T-helper 2 cell treated with Interferon-gamma antibody and Interleukin-4, amounts not matched to agents 5 μg/mL and 100 μg/mL, for 36 hours (primary cell): ENCODE measurements around the gene TTLL3.
"Not testable (repeated sequence)": the region's sequence is repeated elsewhere in the genome, so short reads cannot be mapped to it uniquely, and the experiment has no call there.

ENCODE experiments used
- DNase-seq: peaks from one replicate; pipeline ENCODE4 v3.0.0; 2021; ENCODE audit warnings: low spot score
- H3K27ac Mint-ChIP-seq: one replicate; pipeline ENCODE4 v1.8.0; 2021; ENCODE audit warnings: mild to moderate bottlenecking, mixed read lengths
- H3K27me3 Mint-ChIP-seq: one replicate; pipeline ENCODE4 v1.8.0; 2021; ENCODE audit warnings: low read depth, mixed read lengths
- H3K36me3 Mint-ChIP-seq: one replicate; pipeline ENCODE4 v1.8.0; 2021; ENCODE audit warnings: low read depth, mixed read lengths
- H3K4me1 Mint-ChIP-seq: one replicate; pipeline ENCODE4 v1.8.0; 2021; ENCODE audit warnings: low read depth, mixed read lengths
- H3K4me3 Mint-ChIP-seq: one replicate; pipeline ENCODE4 v1.8.0; 2022; ENCODE audit warnings: mild to moderate bottlenecking, moderate library complexity, mixed read lengths
- H3K9me3 Mint-ChIP-seq: one replicate; pipeline ENCODE4 v1.8.0; 2021; ENCODE audit warnings: mixed read lengths

The TTLL3 gene

DNA sequence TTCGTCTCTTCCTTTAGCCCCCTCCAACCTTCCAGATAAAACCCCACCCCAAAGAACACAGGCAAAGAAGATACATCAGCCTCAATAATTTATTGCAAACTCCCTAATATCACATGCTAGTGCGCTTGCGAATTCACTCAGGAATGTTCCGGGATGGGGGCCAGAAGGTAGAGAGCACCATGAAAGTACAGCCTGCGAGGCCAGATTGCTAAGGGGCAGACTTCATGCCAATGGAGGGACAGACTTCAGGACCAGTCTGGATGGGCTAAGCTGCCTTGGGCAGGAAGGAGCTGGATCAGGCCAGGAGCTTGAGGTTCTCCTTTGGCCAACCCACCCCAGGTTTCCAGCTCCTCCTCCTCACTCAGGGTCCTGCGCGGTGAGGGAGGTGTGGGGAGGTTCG, 56.6 kb downstream of the TTLL3 start:
- DNase-seq = no peak
- H3K4me3 Mint-ChIP-seq = no peak overlapping the region
- H3K4me1 Mint-ChIP-seq = no peaks in the 10 kb centered on the region
- H3K36me3 Mint-ChIP-seq = no peaks in the 10 kb centered on the region
- H3K9me3 Mint-ChIP-seq = no peaks in the 10 kb centered on the region
- H3K27me3 Mint-ChIP-seq = peaks cover 13% of the 10 kb centered on the region
- no peak overlapping the region for H3K27ac Mint-ChIP-seq

DNA sequence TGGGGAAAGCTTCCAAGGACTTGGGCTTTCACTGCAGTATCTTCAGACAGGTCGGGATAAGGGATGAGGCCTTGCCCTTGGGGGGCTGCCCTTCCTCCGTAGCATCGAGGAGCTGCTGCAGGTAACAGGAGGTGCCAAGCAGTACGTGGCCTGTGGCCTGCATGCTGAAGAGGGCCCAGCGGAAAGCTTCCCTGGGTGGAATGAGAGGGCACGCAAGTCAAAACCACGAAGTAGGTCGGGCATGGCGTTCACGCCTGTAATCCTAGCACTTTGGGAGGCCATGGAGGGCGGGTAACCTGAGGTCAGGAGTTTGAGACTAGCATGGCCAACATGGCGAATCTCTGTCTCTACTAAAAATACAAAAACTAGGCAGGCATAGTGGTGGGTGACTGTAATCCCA, 57.0 kb downstream of the TTLL3 start:
- DNase-seq = no peak
- Mint-ChIP-seq H3K36me3 (no peaks in the 10 kb centered on the region), H3K9me3 (no peaks in the 10 kb centered on the region), H3K4me1 (no peaks in the 10 kb centered on the region), H3K27me3 (peaks cover 8% of the 10 kb centered on the region), H3K4me3 (no peak overlapping the region), H3K27ac (no peak overlapping the region)

DNA sequence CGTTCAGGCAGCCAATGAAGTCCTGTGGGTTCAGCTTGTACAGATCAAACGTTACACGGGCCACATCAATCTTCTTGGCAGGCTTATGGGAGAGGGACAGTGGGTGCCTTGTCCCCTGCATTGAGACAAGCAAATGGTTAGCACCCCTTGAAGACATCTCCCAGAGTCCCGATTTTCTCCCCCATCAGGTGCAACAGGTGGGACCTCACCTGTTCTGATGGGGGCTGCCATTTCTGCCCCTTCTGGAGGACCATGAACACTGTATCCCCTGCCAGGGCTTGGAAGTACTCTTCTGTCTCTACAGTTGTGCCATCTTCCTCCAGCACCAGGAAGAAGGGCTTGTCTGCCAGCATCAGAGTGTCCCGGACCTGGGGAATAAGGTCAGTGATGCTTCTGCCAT, 59.9 kb downstream of the TTLL3 start:
- Mint-ChIP-seq H3K36me3 (no peaks in the 10 kb centered on the region), H3K4me3 (no peak overlapping the region), H3K27ac (no peak overlapping the region), H3K9me3 (no peaks in the 10 kb centered on the region), H3K4me1 (no peaks in the 10 kb centered on the region), H3K27me3 (peaks cover 2% of the 10 kb centered on the region)
- no peak for DNase-seq

DNA sequence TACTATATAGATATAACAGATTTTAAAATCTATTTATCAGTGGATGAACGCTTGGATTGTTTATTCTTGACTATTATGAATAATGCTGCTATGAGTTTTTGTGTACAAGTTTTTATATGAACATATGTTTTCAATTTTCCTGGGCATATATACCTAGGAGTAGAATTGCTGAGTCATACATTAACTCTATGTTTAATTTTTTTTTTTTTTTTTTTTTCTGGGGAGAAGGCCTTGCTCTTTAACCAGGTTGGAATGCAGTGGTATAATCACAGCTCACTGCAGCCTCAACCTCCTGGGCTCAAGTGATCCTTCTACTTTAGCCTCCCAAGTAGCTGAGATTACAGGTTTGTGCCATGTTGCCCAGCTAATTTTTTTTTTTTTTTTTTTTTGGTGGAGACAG, 60.9 kb downstream of the TTLL3 start:
- H3K36me3 Mint-ChIP-seq = no peaks in the 10 kb centered on the region
- no peaks in the 10 kb centered on the region for H3K4me1 Mint-ChIP-seq
- H3K9me3 Mint-ChIP-seq = no peaks in the 10 kb centered on the region
- no peak overlapping the region for H3K27ac Mint-ChIP-seq
- no peak overlapping the region for H3K4me3 Mint-ChIP-seq
- DNase-seq = no peak
- H3K27me3 Mint-ChIP-seq = peaks cover 2% of the 10 kb centered on the region

DNA sequence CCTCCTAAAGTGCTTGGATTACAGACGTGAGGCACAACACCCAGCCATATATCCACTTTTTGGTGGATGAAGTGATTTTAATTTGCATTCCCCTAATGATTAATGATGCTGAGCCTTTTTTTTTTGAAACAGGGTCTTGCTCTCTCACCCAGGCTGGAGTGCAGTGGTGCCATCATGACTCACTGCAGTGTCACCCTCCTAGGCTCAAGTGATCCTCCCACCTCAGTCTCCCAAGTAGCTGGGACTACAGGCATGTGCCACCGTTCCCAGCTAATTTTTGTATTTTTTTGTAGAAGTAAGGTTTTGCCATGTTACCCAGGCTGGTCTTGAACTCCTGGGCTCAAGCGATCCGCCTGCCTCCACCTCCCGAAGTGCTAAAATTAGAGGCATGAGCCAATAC, 62.0 kb downstream of the TTLL3 start:
- not testable (repeated sequence) for H3K27me3 Mint-ChIP-seq, H3K4me1 Mint-ChIP-seq, H3K36me3 Mint-ChIP-seq, H3K27ac Mint-ChIP-seq, H3K9me3 Mint-ChIP-seq, H3K4me3 Mint-ChIP-seq, DNase-seq

DNA sequence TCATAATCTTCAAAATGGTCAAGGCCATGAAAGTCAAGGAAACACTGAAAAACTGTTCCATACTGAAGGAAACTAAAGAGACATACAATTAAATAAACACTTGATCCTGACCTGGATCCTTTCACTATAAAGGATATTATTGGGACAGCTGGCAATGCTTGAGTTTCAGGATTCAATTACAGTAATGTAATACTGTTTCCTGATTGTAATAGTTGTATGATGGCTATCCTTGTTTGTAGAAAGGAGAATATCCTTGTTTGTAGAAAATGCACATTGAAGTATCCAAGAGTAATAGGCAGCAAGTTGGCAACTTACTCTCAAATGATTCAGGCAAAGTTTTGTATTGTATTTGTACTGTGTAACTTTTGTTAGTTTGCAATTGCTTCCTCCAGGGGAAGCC, 65.4 kb downstream of the TTLL3 start:
- Mint-ChIP-seq H3K27ac (no peak overlapping the region), H3K4me3 (no peak overlapping the region), H3K4me1 (no peaks in the 10 kb centered on the region), H3K36me3 (no peaks in the 10 kb centered on the region), H3K27me3 (no peaks in the 10 kb centered on the region), H3K9me3 (no peaks in the 10 kb centered on the region)
- no peak for DNase-seq

DNA sequence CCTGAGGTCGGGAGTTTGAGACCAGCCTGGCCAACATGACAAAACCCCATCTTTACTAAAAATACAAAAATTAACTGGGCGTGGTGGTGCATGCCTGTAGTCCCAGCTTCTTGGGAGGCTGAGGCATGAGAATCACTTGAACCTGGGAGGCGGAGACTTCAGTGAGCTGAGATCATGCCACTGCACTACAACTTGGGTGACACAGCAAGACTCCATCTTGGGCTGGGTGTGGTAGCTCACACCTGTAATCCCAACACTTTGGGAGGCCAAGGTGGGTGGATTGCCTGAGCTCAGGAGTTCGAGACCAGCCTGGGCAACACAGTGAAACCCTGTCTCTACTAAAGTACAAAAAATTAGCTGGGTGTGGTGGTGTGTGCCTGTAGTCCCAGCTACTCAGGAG, 66.2 kb downstream of the TTLL3 start:
- H3K4me1 Mint-ChIP-seq, H3K4me3 Mint-ChIP-seq, DNase-seq, H3K36me3 Mint-ChIP-seq, H3K27ac Mint-ChIP-seq, H3K27me3 Mint-ChIP-seq, H3K9me3 Mint-ChIP-seq: not testable (repeated sequence)

DNA sequence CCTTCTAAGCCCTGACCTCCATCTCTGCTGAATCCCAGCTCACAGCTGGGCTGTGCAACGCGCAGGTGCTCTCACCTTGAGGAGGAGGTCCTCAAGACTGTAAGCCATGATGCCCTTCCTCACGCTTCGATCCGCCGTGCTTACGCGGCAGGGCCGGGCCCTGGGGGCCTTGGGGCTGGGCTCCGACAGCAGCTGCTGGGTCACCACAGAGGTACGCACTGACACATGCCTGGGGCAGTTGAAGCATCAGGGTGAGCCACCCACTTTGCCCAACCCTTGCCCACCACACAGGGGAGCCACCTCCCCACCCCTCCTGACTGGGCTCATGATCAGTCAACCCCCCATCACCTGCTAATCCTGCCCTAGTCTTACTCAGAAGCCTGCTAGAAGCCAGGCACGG, 66.9 kb downstream of the TTLL3 start:
- no peaks in the 10 kb centered on the region for H3K27me3 Mint-ChIP-seq
- no peak overlapping the region for H3K27ac Mint-ChIP-seq
- no peaks in the 10 kb centered on the region for H3K9me3 Mint-ChIP-seq
- no peaks in the 10 kb centered on the region for H3K36me3 Mint-ChIP-seq
- DNase-seq = no peak
- no peak overlapping the region for H3K4me3 Mint-ChIP-seq
- no peaks in the 10 kb centered on the region for H3K4me1 Mint-ChIP-seq

DNA sequence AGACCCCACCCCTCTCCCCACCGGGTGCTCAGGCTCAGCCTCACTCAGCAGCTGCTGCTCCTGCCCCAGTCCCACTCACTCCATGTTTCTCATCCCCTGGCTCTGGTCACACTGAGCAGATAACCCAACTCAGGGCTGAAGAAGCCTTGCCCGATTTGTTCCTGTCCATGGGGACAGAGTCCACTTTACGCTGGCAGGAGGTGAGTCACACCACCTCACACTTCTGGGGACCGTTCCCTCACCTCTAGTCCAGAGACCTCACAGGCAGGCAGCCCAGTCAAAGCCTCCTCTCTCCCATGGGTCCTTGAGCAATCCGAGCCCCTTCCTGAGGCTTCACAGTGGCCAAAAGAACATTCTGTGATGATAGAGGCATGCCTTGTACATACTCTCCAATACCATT, 68.6 kb downstream of the TTLL3 start:
- no peaks in the 10 kb centered on the region for H3K4me1 Mint-ChIP-seq
- DNase-seq = no peak

DNA sequence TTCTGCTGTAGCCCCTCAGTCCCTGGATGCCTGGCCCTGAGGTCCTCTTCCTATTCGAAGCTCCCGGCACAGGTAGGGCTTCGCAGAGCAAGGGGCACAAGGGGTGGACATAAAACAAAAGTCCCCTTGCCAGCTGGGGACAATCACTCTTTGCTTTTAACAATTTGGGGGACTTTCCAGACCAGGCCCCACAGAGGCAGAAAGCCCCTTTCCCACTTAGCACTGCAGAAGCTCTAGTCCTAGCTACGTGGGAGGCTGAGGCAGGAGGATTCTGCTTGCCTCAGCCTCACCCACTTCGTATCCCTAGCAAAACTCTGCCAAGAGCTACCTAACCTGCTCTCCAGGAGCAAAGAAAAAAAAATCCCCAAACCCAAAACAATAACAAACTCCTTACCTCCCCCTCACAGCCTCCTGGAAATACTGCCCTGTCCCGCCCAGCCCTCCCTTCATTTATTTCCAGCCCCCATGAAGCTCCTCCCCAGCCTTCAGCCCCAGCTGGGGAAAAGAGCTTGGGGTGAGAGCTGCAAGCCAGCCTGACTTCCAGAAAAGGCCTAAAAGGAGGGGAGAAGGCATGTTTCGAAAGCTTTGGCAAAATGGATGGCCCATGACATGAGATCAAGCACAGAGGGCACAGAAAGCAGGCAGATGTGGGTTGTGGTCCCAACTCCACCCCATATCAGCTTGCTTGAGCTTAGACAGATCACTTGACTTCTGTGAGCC, 69.9 kb downstream of the TTLL3 start, which contains the start of gene CIDEC:
TSS of gene CIDEC (minus strand) at position 424 of the 720 bp plus-strand sequence. CDS start 1,767 bp downstream, outside the sequence.
- DNase-seq = no peak
- Mint-ChIP-seq H3K9me3 (no peaks in the 10 kb centered on the region), H3K27ac (no peak within 1 kb of the TSS), H3K27me3 (no peaks in the 10 kb centered on the region), H3K4me3 (no peak within 1 kb of the TSS), H3K4me1 (no peaks in the 10 kb centered on the region), H3K36me3 (no peaks in the 10 kb centered on the region)

More for the DNA sequence above, 68.6 kb downstream of the TTLL3 start:
- H3K9me3 Mint-ChIP-seq = no peaks in the 10 kb centered on the region
- H3K27ac Mint-ChIP-seq = no peak overlapping the region
- H3K4me3 Mint-ChIP-seq = no peak overlapping the region
- no peaks in the 10 kb centered on the region for H3K36me3 Mint-ChIP-seq
- H3K27me3 Mint-ChIP-seq = no peaks in the 10 kb centered on the region

DNA sequence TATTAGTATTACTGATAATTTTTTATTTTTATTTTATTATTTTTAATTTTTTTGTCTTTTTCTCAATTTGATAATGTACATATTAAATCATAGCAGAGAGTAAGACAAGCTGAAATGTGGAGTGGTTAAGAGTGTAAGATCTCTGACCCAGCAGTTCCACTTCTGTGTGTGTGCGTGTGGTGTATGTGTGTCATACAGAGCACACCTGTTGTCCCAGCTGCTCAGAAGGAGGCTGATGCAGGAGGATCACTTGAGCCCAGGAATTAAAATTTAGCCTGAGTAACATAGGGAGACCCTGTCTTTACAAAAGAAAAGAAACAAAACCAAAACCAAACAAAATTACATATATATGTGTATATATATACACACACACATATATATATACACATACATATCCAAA, 71.4 kb downstream of the TTLL3 start:
- Mint-ChIP-seq H3K9me3 (no peaks in the 10 kb centered on the region), H3K36me3 (no peaks in the 10 kb centered on the region), H3K4me1 (no peaks in the 10 kb centered on the region), H3K27me3 (no peaks in the 10 kb centered on the region), H3K27ac (no peak overlapping the region), H3K4me3 (no peak overlapping the region)
- DNase-seq = no peak

DNA sequence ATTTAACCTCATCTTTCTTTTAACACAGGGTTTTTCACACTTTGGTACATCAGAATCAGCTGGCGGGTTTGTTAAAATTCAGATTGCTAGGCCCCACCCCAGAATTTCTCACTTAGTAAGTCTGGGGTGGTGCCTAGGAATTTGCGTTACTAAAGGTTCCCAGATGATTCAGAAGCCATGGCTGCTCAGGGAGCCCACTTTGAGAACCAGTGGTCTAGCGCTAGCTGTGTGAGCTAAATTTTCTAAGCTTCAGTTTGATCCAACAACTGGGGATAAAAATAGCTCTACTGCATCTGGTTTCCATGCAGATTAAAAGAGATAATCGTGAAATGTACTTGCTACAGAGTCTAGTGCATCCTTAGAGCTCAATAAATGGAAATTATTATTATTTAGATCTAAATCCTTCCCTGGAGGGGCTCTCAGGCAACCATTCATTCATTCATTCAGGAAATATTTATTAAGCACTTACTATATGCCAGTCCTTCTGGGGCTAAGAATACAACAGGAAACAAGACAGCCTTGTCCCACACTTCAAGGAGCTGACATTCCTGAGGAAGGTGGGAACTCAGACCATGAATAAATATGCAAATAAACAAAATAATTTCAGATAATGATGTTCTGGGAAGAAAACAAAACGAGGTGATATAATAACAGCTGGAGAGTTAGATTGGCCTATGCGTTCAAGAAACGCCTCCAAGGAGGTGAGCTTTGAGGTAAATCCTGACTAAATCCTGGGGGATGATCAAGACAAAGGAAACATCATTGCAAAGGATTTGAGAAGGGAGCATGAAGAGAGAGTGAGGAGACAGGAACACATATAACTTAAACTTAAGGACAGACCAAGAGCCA, 73.9 kb downstream of the TTLL3 start:
- Mint-ChIP-seq H3K27me3 (no peaks in the 10 kb centered on the region), H3K4me3 (no peak overlapping the region), H3K9me3 (no peaks in the 10 kb centered on the region), H3K27ac (no peak overlapping the region), H3K4me1 (no peaks in the 10 kb centered on the region), H3K36me3 (no peaks in the 10 kb centered on the region)
- no peak for DNase-seq

DNA sequence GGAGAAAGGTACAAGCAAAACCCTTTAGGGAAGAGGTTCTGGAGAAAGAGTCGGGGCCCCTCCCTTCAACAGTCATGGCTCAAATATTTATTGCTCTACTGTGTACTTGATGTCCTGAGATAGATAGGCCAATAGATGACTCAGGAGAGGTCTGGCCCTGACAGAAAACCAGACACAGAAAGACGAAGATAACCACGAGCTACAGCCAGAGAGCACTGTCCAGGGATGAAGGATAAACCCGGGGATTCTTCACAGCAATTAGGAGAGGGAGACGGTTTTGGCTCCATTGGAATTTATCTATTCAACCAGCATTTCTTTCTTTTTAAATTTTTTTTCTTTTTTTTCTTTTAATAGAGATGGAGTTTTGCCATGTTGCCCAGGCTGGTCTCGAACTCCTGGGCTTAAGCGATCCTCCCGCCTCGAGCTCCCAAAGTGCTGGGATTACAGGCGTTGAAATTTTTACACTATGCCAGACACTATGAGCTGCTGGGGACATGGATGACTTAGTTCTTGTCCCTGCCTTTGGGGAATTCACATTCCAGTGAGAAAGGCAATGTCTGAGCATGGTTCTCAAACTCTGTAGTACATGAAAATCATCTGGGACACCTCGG, 74.6 kb downstream of the TTLL3 start:
- no peaks in the 10 kb centered on the region for H3K27me3 Mint-ChIP-seq
- DNase-seq = no peak
- H3K27ac Mint-ChIP-seq = no peak overlapping the region

More for the DNA sequence above, 74.6 kb downstream of the TTLL3 start:
- no peaks in the 10 kb centered on the region for H3K4me1 Mint-ChIP-seq
- H3K4me3 Mint-ChIP-seq = no peak overlapping the region
- H3K9me3 Mint-ChIP-seq = no peaks in the 10 kb centered on the region
- H3K36me3 Mint-ChIP-seq = no peaks in the 10 kb centered on the region
